Measurements from ENCODE around the gene ADAR.

GRCh38 chr1:154571964-154572288 lies 36.1 kb downstream of the ADAR start:
- TF ChIP-seq EZH2 (IDR thresholded peaks at IDR 0.05; ENCODE audit: insufficient read depth, low read length), result no peak
- TF ChIP-seq CTCF (IDR thresholded peaks at IDR 0.05; ENCODE audit: insufficient read depth, low read depth, low read length), result no peak
